ENCODE measurements around the gene FHOD3.

DNA sequence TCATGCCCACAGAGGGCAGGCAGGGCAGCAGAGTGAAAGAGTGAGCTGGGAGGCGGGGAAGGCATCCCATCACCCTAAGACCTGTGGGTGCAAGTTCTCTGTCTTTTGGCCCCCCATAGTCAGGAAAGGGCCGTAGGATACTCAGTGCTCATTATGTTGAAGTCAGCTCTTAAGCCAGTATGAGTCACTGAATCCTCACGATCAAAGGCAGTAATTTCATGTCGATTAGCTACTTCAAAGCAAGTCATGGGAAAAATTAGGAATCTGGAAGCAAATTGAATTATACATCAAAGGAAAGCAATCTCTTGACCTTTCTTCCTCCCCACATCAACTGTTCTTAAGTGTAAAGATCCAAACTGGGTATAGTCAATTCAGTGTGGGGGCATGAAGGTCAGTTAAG is 178.9 kb downstream of the FHOD3 start:
- TF ChIP-seq, protein P1, sequence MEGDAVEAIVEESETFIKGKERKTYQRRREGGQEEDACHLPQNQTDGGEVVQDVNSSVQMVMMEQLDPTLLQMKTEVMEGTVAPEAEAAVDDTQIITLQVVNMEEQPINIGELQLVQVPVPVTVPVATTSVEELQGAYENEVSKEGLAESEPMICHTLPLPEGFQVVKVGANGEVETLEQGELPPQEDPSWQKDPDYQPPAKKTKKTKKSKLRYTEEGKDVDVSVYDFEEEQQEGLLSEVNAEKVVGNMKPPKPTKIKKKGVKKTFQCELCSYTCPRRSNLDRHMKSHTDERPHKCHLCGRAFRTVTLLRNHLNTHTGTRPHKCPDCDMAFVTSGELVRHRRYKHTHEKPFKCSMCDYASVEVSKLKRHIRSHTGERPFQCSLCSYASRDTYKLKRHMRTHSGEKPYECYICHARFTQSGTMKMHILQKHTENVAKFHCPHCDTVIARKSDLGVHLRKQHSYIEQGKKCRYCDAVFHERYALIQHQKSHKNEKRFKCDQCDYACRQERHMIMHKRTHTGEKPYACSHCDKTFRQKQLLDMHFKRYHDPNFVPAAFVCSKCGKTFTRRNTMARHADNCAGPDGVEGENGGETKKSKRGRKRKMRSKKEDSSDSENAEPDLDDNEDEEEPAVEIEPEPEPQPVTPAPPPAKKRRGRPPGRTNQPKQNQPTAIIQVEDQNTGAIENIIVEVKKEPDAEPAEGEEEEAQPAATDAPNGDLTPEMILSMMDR (IDR thresholded peaks at IDR 0.05) = no peak
- TF ChIP-seq, protein P2, sequence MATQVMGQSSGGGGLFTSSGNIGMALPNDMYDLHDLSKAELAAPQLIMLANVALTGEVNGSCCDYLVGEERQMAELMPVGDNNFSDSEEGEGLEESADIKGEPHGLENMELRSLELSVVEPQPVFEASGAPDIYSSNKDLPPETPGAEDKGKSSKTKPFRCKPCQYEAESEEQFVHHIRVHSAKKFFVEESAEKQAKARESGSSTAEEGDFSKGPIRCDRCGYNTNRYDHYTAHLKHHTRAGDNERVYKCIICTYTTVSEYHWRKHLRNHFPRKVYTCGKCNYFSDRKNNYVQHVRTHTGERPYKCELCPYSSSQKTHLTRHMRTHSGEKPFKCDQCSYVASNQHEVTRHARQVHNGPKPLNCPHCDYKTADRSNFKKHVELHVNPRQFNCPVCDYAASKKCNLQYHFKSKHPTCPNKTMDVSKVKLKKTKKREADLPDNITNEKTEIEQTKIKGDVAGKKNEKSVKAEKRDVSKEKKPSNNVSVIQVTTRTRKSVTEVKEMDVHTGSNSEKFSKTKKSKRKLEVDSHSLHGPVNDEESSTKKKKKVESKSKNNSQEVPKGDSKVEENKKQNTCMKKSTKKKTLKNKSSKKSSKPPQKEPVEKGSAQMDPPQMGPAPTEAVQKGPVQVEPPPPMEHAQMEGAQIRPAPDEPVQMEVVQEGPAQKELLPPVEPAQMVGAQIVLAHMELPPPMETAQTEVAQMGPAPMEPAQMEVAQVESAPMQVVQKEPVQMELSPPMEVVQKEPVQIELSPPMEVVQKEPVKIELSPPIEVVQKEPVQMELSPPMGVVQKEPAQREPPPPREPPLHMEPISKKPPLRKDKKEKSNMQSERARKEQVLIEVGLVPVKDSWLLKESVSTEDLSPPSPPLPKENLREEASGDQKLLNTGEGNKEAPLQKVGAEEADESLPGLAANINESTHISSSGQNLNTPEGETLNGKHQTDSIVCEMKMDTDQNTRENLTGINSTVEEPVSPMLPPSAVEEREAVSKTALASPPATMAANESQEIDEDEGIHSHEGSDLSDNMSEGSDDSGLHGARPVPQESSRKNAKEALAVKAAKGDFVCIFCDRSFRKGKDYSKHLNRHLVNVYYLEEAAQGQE (IDR thresholded peaks at IDR 0.05; ENCODE audit: insufficient read depth in 1 of 2, low read depth in 2 of 2, low read length in 1 of 2) = no peak
- TF ChIP-seq POLR2AphosphoS5 (IDR thresholded peaks at IDR 0.05; ENCODE audit: low read depth, low read length) = no peak
- TF ChIP-seq TCF7L2 (IDR thresholded peaks at IDR 0.05; ENCODE audit: low read depth, low read length) = no peak
- no peak for TF ChIP-seq SIN3A (IDR thresholded peaks at IDR 0.05; ENCODE audit: borderline replicate concordance, insufficient read depth, low read depth, low read length)

All from Panc1 (cell line).